Measurements from ENCODE around the gene TTC13.
"Not testable (repeated sequence)": the region's sequence is repeated elsewhere in the genome, so short reads cannot be mapped to it uniquely, and the experiment has no call there.

The TTC13 gene

GRCh38 chr1:231011963-231012362 is 33.3 kb upstream of the TTC13 start:
- peaks cover 0 to 4% (median 1%) of the 10 kb centered on the region in 5 experiments for H3K9me3 ChIP-seq (ENCODE audit: control extremely low read depth in 1 of 5, control insufficient read depth in 4 of 5, insufficient read depth in 2 of 5, low read depth in 1 of 5, low read length in 4 of 5)
- WGBS (ENCODE audit: insufficient coverage), result 81% methylated on average over 4 of the region's 5 CpGs

GRCh38 chr1:231011360-231011759 is 32.7 kb upstream of the TTC13 start:
- Histone ChIP-seq H3K27me3 (replicated peaks in 2 of 5; ENCODE audit: control insufficient read depth in 4 of 5, insufficient read depth in 5 of 5, low read length in 4 of 5) (peaks cover 0 to 2% (median 0%) of the 10 kb centered on the region in 5 experiments), H3K27ac (ENCODE audit: insufficient read depth in 1 of 2, low read depth in 1 of 2, low read length in 2 of 2, poor library complexity in 1 of 2, severe bottlenecking in 2 of 2) (no peak overlapping the region), H3K9me3 (ENCODE audit: control extremely low read depth in 1 of 5, control insufficient read depth in 4 of 5, insufficient read depth in 2 of 5, low read depth in 1 of 5, low read length in 4 of 5) (peaks cover 0 to 10% (median 2%) of the 10 kb centered on the region in 5 experiments), H3K4me3 (ENCODE audit: control insufficient read depth in 1 of 7, extremely low read depth in 1 of 7, insufficient read depth in 4 of 7, low read depth in 2 of 7, low read length in 6 of 7) (no peak overlapping the region), H3K4me1 (ENCODE audit: control extremely low read depth in 1 of 4, control insufficient read depth in 4 of 4, insufficient read depth in 4 of 4, low read length in 3 of 4) (no peaks in the 10 kb centered on the region), H3K36me3 (ENCODE audit: control insufficient read depth in 4 of 4, insufficient read depth in 4 of 4, low read length in 3 of 4) (peaks cover 0 to 5% (median 0%) of the 10 kb centered on the region in 4 experiments)
- WGBS (ENCODE audit: insufficient coverage), result 94% methylated on average over 2 of the region's 2 CpGs
- CTCF ChIA-PET, result no interaction called here
- POLR2A ChIA-PET, result no interaction called here
- DNase-seq, result no peak

More at GRCh38 chr1:231011963-231012362, 33.3 kb upstream of the TTC13 start:
- DNase-seq, result no peak
- Histone ChIP-seq H3K4me3 (ENCODE audit: control insufficient read depth in 1 of 7, extremely low read depth in 1 of 7, insufficient read depth in 4 of 7, low read depth in 2 of 7, low read length in 6 of 7) (no peak overlapping the region), H3K27ac (ENCODE audit: insufficient read depth in 1 of 2, low read depth in 1 of 2, low read length in 2 of 2, poor library complexity in 1 of 2, severe bottlenecking in 2 of 2) (no peak overlapping the region), H3K27me3 (replicated peaks in 2 of 5; ENCODE audit: control insufficient read depth in 4 of 5, insufficient read depth in 5 of 5, low read length in 4 of 5) (peaks cover 0 to 2% (median 0%) of the 10 kb centered on the region in 5 experiments), H3K36me3 (ENCODE audit: control insufficient read depth in 4 of 4, insufficient read depth in 4 of 4, low read length in 3 of 4) (peaks cover 0 to 8% (median 0%) of the 10 kb centered on the region in 4 experiments), H3K4me1 (ENCODE audit: control extremely low read depth in 1 of 4, control insufficient read depth in 4 of 4, insufficient read depth in 4 of 4, low read length in 3 of 4) (no peaks in the 10 kb centered on the region)
- ChIA-PET CTCF (no interaction called here), POLR2A (no interaction called here)

- H3K36me3 ChIP-seq (ENCODE audit: control insufficient read depth in 4 of 4, insufficient read depth in 4 of 4, low read length in 3 of 4); H3K4me3 ChIP-seq (ENCODE audit: control insufficient read depth in 1 of 7, extremely low read depth in 1 of 7, insufficient read depth in 4 of 7, low read depth in 2 of 7, low read length in 6 of 7); POLR2A ChIA-PET; CTCF ChIA-PET; H3K4me1 ChIP-seq (ENCODE audit: control extremely low read depth in 1 of 4, control insufficient read depth in 4 of 4, insufficient read depth in 4 of 4, low read length in 3 of 4); H3K27ac ChIP-seq (ENCODE audit: insufficient read depth in 1 of 2, low read depth in 1 of 2, low read length in 2 of 2, poor library complexity in 1 of 2, severe bottlenecking in 2 of 2); DNase-seq; H3K27me3 ChIP-seq (replicated peaks in 2 of 5; ENCODE audit: control insufficient read depth in 4 of 5, insufficient read depth in 5 of 5, low read length in 4 of 5): not testable (repeated sequence)
- 100% methylated on average over 1 of the region's 1 CpG for WGBS (ENCODE audit: insufficient coverage)
- peaks cover 0 to 35% (median 7%) of the 10 kb centered on the region in 5 experiments for H3K9me3 ChIP-seq (ENCODE audit: control extremely low read depth in 1 of 5, control insufficient read depth in 4 of 5, insufficient read depth in 2 of 5, low read depth in 1 of 5, low read length in 4 of 5)
These were observed 28.9 kb upstream of the TTC13 start for GRCh38 chr1:231007535-231007934.

- H3K4me1 ChIP-seq (ENCODE audit: control extremely low read depth in 1 of 4, control insufficient read depth in 4 of 4, insufficient read depth in 4 of 4, low read length in 3 of 4), result no peaks in the 10 kb centered on the region
- no peak overlapping the region for H3K4me3 ChIP-seq (ENCODE audit: control insufficient read depth in 1 of 7, extremely low read depth in 1 of 7, insufficient read depth in 4 of 7, low read depth in 2 of 7, low read length in 6 of 7)
- no peaks in the 10 kb centered on the region for H3K27me3 ChIP-seq (replicated peaks in 2 of 5; ENCODE audit: control insufficient read depth in 4 of 5, insufficient read depth in 5 of 5, low read length in 4 of 5)
- ChIA-PET CTCF (no interaction called here), POLR2A (no interaction called here)
- H3K27ac ChIP-seq (ENCODE audit: insufficient read depth in 1 of 2, low read depth in 1 of 2, low read length in 2 of 2, poor library complexity in 1 of 2, severe bottlenecking in 2 of 2), result no peak overlapping the region
- H3K36me3 ChIP-seq (ENCODE audit: control insufficient read depth in 4 of 4, insufficient read depth in 4 of 4, low read length in 3 of 4), result peaks cover 9 to 49% (median 34%) of the 10 kb centered on the region in 4 experiments
- H3K9me3 ChIP-seq (ENCODE audit: control extremely low read depth in 1 of 5, control insufficient read depth in 4 of 5, insufficient read depth in 2 of 5, low read depth in 1 of 5, low read length in 4 of 5), result peaks cover 0 to 30% (median 6%) of the 10 kb centered on the region in 5 experiments
- no peak for DNase-seq
These were observed 23.2 kb upstream of the TTC13 start for GRCh38 chr1:231001892-231002291.

GRCh38 chr1:231000639-231001038 is 22.0 kb upstream of the TTC13 start:
- DNase-seq, result no peak
- Histone ChIP-seq H3K27me3 (replicated peaks in 2 of 5; ENCODE audit: control insufficient read depth in 4 of 5, insufficient read depth in 5 of 5, low read length in 4 of 5) (no peaks in the 10 kb centered on the region), H3K9me3 (ENCODE audit: control extremely low read depth in 1 of 5, control insufficient read depth in 4 of 5, insufficient read depth in 2 of 5, low read depth in 1 of 5, low read length in 4 of 5) (peaks cover 0 to 18% (median 6%) of the 10 kb centered on the region in 5 experiments), H3K36me3 (ENCODE audit: control insufficient read depth in 4 of 4, insufficient read depth in 4 of 4, low read length in 3 of 4) (peaks cover 9 to 57% (median 42%) of the 10 kb centered on the region in 4 experiments), H3K4me3 (ENCODE audit: control insufficient read depth in 1 of 7, extremely low read depth in 1 of 7, insufficient read depth in 4 of 7, low read depth in 2 of 7, low read length in 6 of 7) (no peak overlapping the region), H3K27ac (ENCODE audit: insufficient read depth in 1 of 2, low read depth in 1 of 2, low read length in 2 of 2, poor library complexity in 1 of 2, severe bottlenecking in 2 of 2) (no peak overlapping the region), H3K4me1 (ENCODE audit: control extremely low read depth in 1 of 4, control insufficient read depth in 4 of 4, insufficient read depth in 4 of 4, low read length in 3 of 4) (no peaks in the 10 kb centered on the region)
- WGBS (ENCODE audit: insufficient coverage), result no CpG with 5 or more reads among the region's 1 CpG
- ChIA-PET CTCF (interaction anchor here (2.1 kb wide), 1 partner anchor 10 kb away, joined by 9 read pairs; no protein-coding TSS in a partner anchor), POLR2A (no interaction called here)

- peaks cover 9 to 59% (median 42%) of the 10 kb centered on the region in 4 experiments for H3K36me3 ChIP-seq (ENCODE audit: control insufficient read depth in 4 of 4, insufficient read depth in 4 of 4, low read length in 3 of 4)
- ChIA-PET POLR2A (no interaction called here), CTCF (interaction anchor here (2.1 kb wide), 1 partner anchor 10 kb away, joined by 9 read pairs; no protein-coding TSS in a partner anchor)
- H3K9me3 ChIP-seq (ENCODE audit: control extremely low read depth in 1 of 5, control insufficient read depth in 4 of 5, insufficient read depth in 2 of 5, low read depth in 1 of 5, low read length in 4 of 5), result peaks cover 0 to 18% (median 6%) of the 10 kb centered on the region in 5 experiments
- no CpG with 5 or more reads among the region's 4 CpGs for WGBS (ENCODE audit: insufficient coverage)
- H3K27me3 ChIP-seq (replicated peaks in 2 of 5; ENCODE audit: control insufficient read depth in 4 of 5, insufficient read depth in 5 of 5, low read length in 4 of 5), result no peaks in the 10 kb centered on the region
- no peaks in the 10 kb centered on the region for H3K4me1 ChIP-seq (ENCODE audit: control extremely low read depth in 1 of 4, control insufficient read depth in 4 of 4, insufficient read depth in 4 of 4, low read length in 3 of 4)
- no peak for DNase-seq
- H3K27ac ChIP-seq (ENCODE audit: insufficient read depth in 1 of 2, low read depth in 1 of 2, low read length in 2 of 2, poor library complexity in 1 of 2, severe bottlenecking in 2 of 2), result no peak overlapping the region
- no peak overlapping the region for H3K4me3 ChIP-seq (ENCODE audit: control insufficient read depth in 1 of 7, extremely low read depth in 1 of 7, insufficient read depth in 4 of 7, low read depth in 2 of 7, low read length in 6 of 7)
These were observed 21.5 kb upstream of the TTC13 start for GRCh38 chr1:231000201-231000600.

GRCh38 chr1:230994860-230995259 is 16.2 kb upstream of the TTC13 start:
- POLR2A ChIA-PET, result no interaction called here

More at GRCh38 chr1:230994860-230995259, 16.2 kb upstream of the TTC13 start:
- no peaks in the 10 kb centered on the region for H3K27me3 ChIP-seq (replicated peaks in 2 of 5; ENCODE audit: control insufficient read depth in 4 of 5, insufficient read depth in 5 of 5, low read length in 4 of 5)
- no peaks in the 10 kb centered on the region for H3K4me1 ChIP-seq (ENCODE audit: control extremely low read depth in 1 of 4, control insufficient read depth in 4 of 4, insufficient read depth in 4 of 4, low read length in 3 of 4)
- H3K9me3 ChIP-seq (ENCODE audit: control extremely low read depth in 1 of 5, control insufficient read depth in 4 of 5, insufficient read depth in 2 of 5, low read depth in 1 of 5, low read length in 4 of 5), result no peaks in the 10 kb centered on the region
- no peak for DNase-seq
- CTCF ChIA-PET, result no interaction called here
- no CpG with 5 or more reads among the region's 1 CpG for WGBS (ENCODE audit: insufficient coverage)
- H3K27ac ChIP-seq (ENCODE audit: insufficient read depth in 1 of 2, low read depth in 1 of 2, low read length in 2 of 2, poor library complexity in 1 of 2, severe bottlenecking in 2 of 2), result no peak overlapping the region
- H3K36me3 ChIP-seq (ENCODE audit: control insufficient read depth in 4 of 4, insufficient read depth in 4 of 4, low read length in 3 of 4), result peaks cover 21 to 63% (median 47%) of the 10 kb centered on the region in 4 experiments
- no peak overlapping the region for H3K4me3 ChIP-seq (ENCODE audit: control insufficient read depth in 1 of 7, extremely low read depth in 1 of 7, insufficient read depth in 4 of 7, low read depth in 2 of 7, low read length in 6 of 7)

Data from common myeloid progenitor, CD34-positive (primary cell).